ENCODE measurements around the gene ESRP2.

DNA sequence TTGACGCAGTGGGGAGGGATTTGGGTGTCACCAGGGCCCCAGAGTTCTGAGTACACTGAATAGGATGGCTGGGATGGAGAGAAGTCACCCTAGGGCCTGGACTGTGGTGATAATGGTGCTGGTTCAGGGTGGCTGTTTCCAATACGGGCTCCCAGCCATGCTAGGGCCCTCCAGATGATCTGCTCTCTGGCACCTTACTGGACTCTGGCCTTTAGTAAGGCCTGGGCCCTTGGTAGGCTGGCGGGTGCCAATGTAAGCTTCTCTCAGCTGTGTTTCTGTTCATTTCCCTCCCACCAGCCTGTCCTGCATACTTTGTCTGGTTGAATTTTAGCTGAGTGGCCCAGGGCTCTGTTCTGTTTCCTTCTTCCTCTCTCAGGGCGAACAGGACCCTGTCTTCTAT lies 12.0 kb upstream of the ESRP2 start:
- TF ChIP-seq, protein P1, sequence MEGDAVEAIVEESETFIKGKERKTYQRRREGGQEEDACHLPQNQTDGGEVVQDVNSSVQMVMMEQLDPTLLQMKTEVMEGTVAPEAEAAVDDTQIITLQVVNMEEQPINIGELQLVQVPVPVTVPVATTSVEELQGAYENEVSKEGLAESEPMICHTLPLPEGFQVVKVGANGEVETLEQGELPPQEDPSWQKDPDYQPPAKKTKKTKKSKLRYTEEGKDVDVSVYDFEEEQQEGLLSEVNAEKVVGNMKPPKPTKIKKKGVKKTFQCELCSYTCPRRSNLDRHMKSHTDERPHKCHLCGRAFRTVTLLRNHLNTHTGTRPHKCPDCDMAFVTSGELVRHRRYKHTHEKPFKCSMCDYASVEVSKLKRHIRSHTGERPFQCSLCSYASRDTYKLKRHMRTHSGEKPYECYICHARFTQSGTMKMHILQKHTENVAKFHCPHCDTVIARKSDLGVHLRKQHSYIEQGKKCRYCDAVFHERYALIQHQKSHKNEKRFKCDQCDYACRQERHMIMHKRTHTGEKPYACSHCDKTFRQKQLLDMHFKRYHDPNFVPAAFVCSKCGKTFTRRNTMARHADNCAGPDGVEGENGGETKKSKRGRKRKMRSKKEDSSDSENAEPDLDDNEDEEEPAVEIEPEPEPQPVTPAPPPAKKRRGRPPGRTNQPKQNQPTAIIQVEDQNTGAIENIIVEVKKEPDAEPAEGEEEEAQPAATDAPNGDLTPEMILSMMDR (IDR thresholded peaks at IDR 0.05): no peak
- no peak for TF ChIP-seq POLR2AphosphoS5 (IDR thresholded peaks at IDR 0.05)
- no peak for TF ChIP-seq POLR2A (IDR thresholded peaks at IDR 0.05)
- TF ChIP-seq EP300 (IDR thresholded peaks at IDR 0.05): no peak

All from stomach (tissue), 4 donors.